OCI-LY1 (cell line): ENCODE results near the gene ARID3A.

Experiments used
- H2AFZ ChIP-seq: fragments of 200-600 bp; sonication (generic), shearing (Covaris generic); 2 replicates; pipeline ENCODE4 v1.6.0; 2014; ENCODE audit warnings: antibody characterized with exemption, mild to moderate bottlenecking, low read length
- H3F3A ChIP-seq: fragments of 200-600 bp; sonication (generic), shearing (Covaris generic); 2 replicates; pipeline ENCODE4 v1.6.0; 2014; ENCODE audit warnings: mild to moderate bottlenecking, antibody characterized with exemption, low read length, moderate library complexity; ENCODE audit not compliant: insufficient read depth
- H3K27ac ChIP-seq: fragments of 200-600 bp; sonication (generic); 2 replicates; pipeline ENCODE4 v1.5.1; 2014; ENCODE audit warnings: low read length, mixed run types, mild to moderate bottlenecking, low read depth; ENCODE audit not compliant: poor library complexity, severe bottlenecking
- H3K27me3 ChIP-seq: fragments of 200-600 bp; sonication (generic); 2 replicates; pipeline ENCODE4 v1.6.0; 2014; ENCODE audit warnings: antibody characterized with exemption, mild to moderate bottlenecking, low read length, moderate library complexity; ENCODE audit not compliant: insufficient read depth
- H3K36me3 ChIP-seq: fragments of 200-600 bp; sonication (generic); 2 replicates; pipeline ENCODE4 v1.6.1; 2014; ENCODE audit warnings: mild to moderate bottlenecking, antibody characterized with exemption, low read length, moderate library complexity, mixed read lengths; ENCODE audit not compliant: insufficient read depth
- H3K4me1 ChIP-seq: fragments of 200-600 bp; sonication (generic); 2 replicates; pipeline ENCODE4 v1.5.1; 2014; ENCODE audit warnings: mild to moderate bottlenecking, low read length, moderate library complexity; ENCODE audit not compliant: insufficient read depth, severe bottlenecking
- H3K4me2 ChIP-seq: fragments of 200-600 bp; sonication (generic), shearing (Covaris generic); 2 replicates; pipeline ENCODE4 v1.6.1; 2014; ENCODE audit warnings: low read length
- H3K4me3 ChIP-seq: fragments of 200-600 bp; sonication (generic); 2 replicates; pipeline ENCODE4 v1.5.1; 2014; ENCODE audit warnings: low read length, low read depth, mild to moderate bottlenecking, mixed read lengths; ENCODE audit not compliant: poor library complexity, severe bottlenecking
- H3K79me2 ChIP-seq: fragments of 200-600 bp; shearing (Covaris generic); 2 replicates; pipeline ENCODE4 v1.6.1; 2016; ENCODE audit warnings: mixed run types, low read length, mixed read lengths; ENCODE audit not compliant: insufficient read depth
- H3K9ac ChIP-seq: fragments of 200-600 bp; sonication (generic), shearing (Covaris generic); 2 replicates; pipeline ENCODE4 v1.6.1; 2014; ENCODE audit warnings: mild to moderate bottlenecking, low read length, mixed read lengths
- H3K9me2 ChIP-seq: fragments of 200-600 bp; sonication (generic), shearing (Covaris generic); 2 replicates; pipeline ENCODE4 v1.6.1; 2014; ENCODE audit warnings: low read depth, mild to moderate bottlenecking, low read length, mixed read lengths
- H3K9me3 ChIP-seq: fragments of 200-600 bp; shearing (Covaris generic); 2 replicates; pipeline ENCODE4 v1.6.1; 2014; ENCODE audit warnings: low read length, mixed read lengths
- H4K20me1 ChIP-seq: fragments of 200-600 bp; sonication (generic), shearing (Covaris generic); 2 replicates; pipeline ENCODE4 v1.6.0; 2016; ENCODE audit warnings: mild to moderate bottlenecking, low read length; ENCODE audit not compliant: insufficient read depth
- EZH2 ChIP-seq: fragments of 200-600 bp; sonication (generic), shearing (Covaris generic); IDR thresholded peaks from 2 replicates; pipeline ENCODE4 v1.8.0; 2017; ENCODE audit warnings: borderline replicate concordance, mixed run types, mild to moderate bottlenecking, antibody characterized with exemption, low read length, moderate library complexity, mixed read lengths
- TF ChIP-seq, protein P1 (sequence below): fragments of 200-600 bp; sonication (generic), shearing (Covaris generic); IDR thresholded peaks from 2 replicates; pipeline ENCODE4 v1.5.1; 2017; ENCODE audit warnings: mild to moderate bottlenecking, antibody characterized with exemption, low read length, moderate library complexity, mixed read lengths

ARID3A gene

DNA sequence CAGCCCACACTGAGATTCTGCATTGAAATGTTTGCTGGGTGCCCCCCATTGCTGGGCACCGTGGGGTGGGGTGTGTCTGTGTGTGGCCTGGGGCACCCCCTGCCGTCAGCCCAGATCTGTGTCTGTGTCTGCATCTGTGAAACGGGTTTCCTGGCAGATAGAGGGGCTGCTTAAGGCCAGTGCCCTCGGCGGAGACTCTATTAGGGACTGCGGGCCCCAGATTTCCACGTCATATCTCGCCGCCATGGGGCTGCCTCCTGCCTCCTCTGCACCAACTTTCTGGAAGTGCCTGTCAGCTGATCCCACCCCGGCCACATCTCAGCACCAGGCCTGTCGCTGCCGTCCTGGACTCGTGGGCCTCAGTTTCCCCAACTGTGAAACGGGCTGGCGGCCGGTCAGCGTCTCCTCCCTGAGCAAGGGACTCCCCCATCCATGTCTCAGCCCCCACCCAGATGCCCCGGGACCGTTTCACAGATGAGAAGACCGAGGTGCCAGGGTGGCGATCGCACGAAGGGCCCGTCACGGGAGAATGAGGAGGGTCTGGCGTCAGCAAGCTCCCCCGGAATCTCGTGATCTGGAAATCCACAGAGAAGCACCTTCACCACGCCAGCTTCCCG is 21.4 kb downstream of the ARID3A start:
- Histone ChIP-seq H3K79me2 (no peaks in the 10 kb centered on the region), H3K27ac (no peak overlapping the region), H3K4me3 (no peak overlapping the region), H3K27me3 (peaks cover 24% of the 10 kb centered on the region), H2AFZ (no peak overlapping the region), H3K36me3 (no peaks in the 10 kb centered on the region; the same call in 1 of the 2 replicates), H3K9me3 (no peaks in the 10 kb centered on the region), H3K9ac (no peak overlapping the region), H3K4me1 (no peaks in the 10 kb centered on the region), H3K9me2 (no peaks in the 10 kb centered on the region), H4K20me1 (no peaks in the 10 kb centered on the region), H3K4me2 (no peak overlapping the region), H3F3A (no peaks in the 10 kb centered on the region)
- TF ChIP-seq, protein P1, sequence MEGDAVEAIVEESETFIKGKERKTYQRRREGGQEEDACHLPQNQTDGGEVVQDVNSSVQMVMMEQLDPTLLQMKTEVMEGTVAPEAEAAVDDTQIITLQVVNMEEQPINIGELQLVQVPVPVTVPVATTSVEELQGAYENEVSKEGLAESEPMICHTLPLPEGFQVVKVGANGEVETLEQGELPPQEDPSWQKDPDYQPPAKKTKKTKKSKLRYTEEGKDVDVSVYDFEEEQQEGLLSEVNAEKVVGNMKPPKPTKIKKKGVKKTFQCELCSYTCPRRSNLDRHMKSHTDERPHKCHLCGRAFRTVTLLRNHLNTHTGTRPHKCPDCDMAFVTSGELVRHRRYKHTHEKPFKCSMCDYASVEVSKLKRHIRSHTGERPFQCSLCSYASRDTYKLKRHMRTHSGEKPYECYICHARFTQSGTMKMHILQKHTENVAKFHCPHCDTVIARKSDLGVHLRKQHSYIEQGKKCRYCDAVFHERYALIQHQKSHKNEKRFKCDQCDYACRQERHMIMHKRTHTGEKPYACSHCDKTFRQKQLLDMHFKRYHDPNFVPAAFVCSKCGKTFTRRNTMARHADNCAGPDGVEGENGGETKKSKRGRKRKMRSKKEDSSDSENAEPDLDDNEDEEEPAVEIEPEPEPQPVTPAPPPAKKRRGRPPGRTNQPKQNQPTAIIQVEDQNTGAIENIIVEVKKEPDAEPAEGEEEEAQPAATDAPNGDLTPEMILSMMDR, result no peak
- TF ChIP-seq EZH2, result no peak

DNA sequence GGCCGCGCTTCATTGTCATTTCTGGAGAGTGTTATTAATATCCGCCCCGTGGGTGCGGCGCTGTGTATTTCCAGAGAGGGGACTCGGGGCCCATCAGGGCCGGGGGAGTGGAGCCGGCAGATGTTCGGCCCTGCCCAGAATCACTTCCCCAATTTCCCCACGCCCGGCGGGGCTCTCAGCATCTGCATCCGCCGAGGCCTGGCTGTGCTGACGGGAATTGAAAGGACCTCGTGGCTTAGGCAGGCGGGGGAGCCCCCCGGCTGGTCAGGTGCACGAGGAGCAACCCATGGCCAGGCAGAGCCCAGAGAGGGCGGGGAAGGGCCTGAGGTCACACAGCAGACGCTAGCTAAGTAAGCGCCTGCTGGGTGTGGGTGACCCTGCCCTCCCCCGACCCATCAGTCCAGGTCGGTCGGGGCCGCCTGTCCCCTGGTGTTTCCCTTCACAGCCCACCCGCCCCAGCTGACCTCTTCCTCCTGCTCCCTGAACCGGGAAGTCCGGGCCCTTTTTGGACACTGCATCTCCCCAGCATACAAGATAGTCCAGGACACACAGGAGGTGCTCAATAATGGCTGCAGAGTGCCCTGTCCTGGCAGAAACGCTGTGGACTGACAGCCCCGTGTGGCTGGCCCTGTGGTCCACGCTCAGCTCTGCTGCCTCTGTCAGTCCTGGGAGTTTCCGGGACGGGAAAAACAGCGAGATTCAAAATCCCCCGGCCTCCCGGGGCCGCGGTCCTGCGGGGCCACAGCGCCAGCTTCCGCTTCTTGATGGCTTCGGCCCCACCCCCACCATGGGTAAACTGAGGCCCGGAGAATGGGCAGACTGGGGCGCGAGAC is 22.1 kb downstream of the ARID3A start:
- no peaks in the 10 kb centered on the region for H4K20me1 ChIP-seq
- H3K4me2 ChIP-seq, result no peak overlapping the region
- no peaks in the 10 kb centered on the region; the same call in 1 of the 2 replicates for H3K36me3 ChIP-seq
- H3K9me2 ChIP-seq, result no peaks in the 10 kb centered on the region
- H3K27me3 ChIP-seq, result peaks cover 27% of the 10 kb centered on the region
- no peak for TF ChIP-seq EZH2
- TF ChIP-seq, protein P1, result no peak
- no peak overlapping the region for H2AFZ ChIP-seq
- no peaks in the 10 kb centered on the region for H3K79me2 ChIP-seq
- H3K9ac ChIP-seq, result no peak overlapping the region
- H3K4me3 ChIP-seq, result no peak overlapping the region
- no peak overlapping the region for H3K27ac ChIP-seq
- H3F3A ChIP-seq, result no peaks in the 10 kb centered on the region
- H3K9me3 ChIP-seq, result no peaks in the 10 kb centered on the region
- H3K4me1 ChIP-seq, result no peaks in the 10 kb centered on the region

DNA sequence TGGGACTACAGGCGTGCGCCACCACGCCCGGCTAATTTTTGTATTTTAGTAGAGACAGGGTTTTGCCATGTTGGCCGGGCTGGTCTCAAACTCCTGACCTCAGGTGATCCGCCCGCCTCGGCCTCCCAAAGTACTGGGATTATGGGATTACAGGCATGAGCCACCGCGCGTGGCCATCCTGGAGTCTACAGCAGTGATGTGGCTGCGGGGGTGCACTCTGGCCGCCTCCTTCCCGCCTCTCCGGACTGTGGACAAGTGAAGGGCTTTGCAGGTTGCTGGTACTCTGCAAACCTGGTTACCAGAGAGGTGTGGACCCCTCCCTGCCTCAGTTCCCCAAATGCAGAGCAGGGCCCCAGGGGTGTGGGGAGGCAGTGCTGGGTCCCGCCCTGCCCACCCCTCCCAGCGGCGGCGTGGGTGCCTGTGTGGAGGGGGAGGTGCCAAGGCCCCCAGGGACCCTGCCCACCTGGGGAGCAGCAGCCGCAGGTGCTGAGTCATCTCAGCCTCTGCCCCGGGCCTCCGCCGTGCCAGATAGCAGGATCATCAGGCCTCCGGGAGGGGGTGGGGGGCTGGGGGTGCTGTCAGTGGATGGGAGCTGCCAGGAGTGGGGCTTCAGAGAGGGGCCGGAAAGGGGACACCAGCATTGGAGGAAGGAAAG is 23.1 kb downstream of the ARID3A start:
- H4K20me1 ChIP-seq, result no peaks in the 10 kb centered on the region
- no peak overlapping the region for H3K4me2 ChIP-seq
- H3K9me3 ChIP-seq, result no peaks in the 10 kb centered on the region
- no peak for TF ChIP-seq EZH2
- TF ChIP-seq, protein P1, result no peak
- H3F3A ChIP-seq, result no peaks in the 10 kb centered on the region
- no peaks in the 10 kb centered on the region; the same call in 1 of the 2 replicates for H3K36me3 ChIP-seq
- H3K9me2 ChIP-seq, result no peaks in the 10 kb centered on the region
- no peaks in the 10 kb centered on the region for H3K4me1 ChIP-seq
- H3K27ac ChIP-seq, result no peak overlapping the region
- H3K79me2 ChIP-seq, result no peaks in the 10 kb centered on the region
- H3K4me3 ChIP-seq, result no peak overlapping the region
- no peak overlapping the region for H2AFZ ChIP-seq
- no peak overlapping the region for H3K9ac ChIP-seq
- peaks cover 28% of the 10 kb centered on the region for H3K27me3 ChIP-seq
